ENCODE measurements around the gene BCAN.
"Not testable (repeated sequence)": the region's sequence is repeated elsewhere in the genome, so short reads cannot be mapped to it uniquely, and the experiment has no call there.

The BCAN gene

DNA sequence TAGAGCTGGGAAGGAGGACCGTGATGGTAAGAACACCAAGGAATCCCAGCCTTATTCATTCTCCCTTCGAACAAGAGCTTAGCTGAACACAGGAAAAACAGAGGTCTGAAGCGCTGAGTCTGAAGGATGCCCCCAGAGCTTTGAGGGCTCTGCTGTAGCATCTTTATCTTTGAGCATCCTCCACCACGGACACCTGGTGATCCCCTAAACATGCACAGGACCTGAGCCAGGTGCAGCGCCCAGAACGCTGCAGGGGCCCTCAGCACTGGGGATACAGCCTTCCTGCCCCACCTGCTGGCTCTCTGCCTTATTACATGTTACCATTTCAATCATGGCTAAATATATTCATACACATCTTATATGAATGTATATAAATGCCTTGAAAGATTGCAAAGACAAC, 32.9 kb upstream of the BCAN start:
- H4K8ac ChIP-seq (ENCODE audit: low read length), result peak overlapping the region; percentile 64
- H3K23ac ChIP-seq (ENCODE audit: low read length in 2 of 2), result no peak overlapping the region
- no peaks in the 10 kb centered on the region for H3K79me1 ChIP-seq (replicated peaks; ENCODE audit: low read length, poor library complexity, severe bottlenecking)
- peak overlapping the region; percentile 39 for H4K91ac ChIP-seq (ENCODE audit: low read length)
- no peak overlapping the region for H3K14ac ChIP-seq (ENCODE audit: low read length in 2 of 2)
- 47% methylated on average over 6 of the region's 6 CpGs for WGBS
- H3K4ac ChIP-seq (ENCODE audit: low read depth in 1 of 2, low read length in 2 of 2), result no peak overlapping the region
- H3K4me2 ChIP-seq (ENCODE audit: low read length, poor library complexity, severe bottlenecking), result no peak overlapping the region
- no peak overlapping the region for H3K4me3 ChIP-seq (ENCODE audit: insufficient read depth in 1 of 2, low read depth in 1 of 2, low read length in 2 of 2)
- no peaks in the 10 kb centered on the region for H3K36me3 ChIP-seq (ENCODE audit: control insufficient read depth in 1 of 2, insufficient read depth in 2 of 2, low read depth in 1 of 2, low read length in 2 of 2)
- H3K9ac ChIP-seq (ENCODE audit: low read length), result no peak overlapping the region
- DNase-seq, result peak; percentile 40
- H2BK12ac ChIP-seq (ENCODE audit: low read length in 2 of 2), result no peak overlapping the region
- H2BK5ac ChIP-seq (ENCODE audit: low read depth, low read length, poor library complexity, severe bottlenecking), result no peak overlapping the region
- no peaks in the 10 kb centered on the region for H3K9me3 ChIP-seq (ENCODE audit: control insufficient read depth, low read length)
- H3K18ac ChIP-seq (ENCODE audit: low read depth in 1 of 2, low read length in 2 of 2), result no peak overlapping the region
- H3K4me1 ChIP-seq (ENCODE audit: control insufficient read depth, insufficient read depth, low read depth, low read length), result no peaks in the 10 kb centered on the region
- H3K27me3 ChIP-seq (ENCODE audit: control insufficient read depth in 1 of 2, insufficient read depth in 1 of 2, low read length in 2 of 2), result peaks cover 12 to 23% of the 10 kb centered on the region in 2 experiments
- no peak overlapping the region for H2BK120ac ChIP-seq (ENCODE audit: low read depth, low read length)
- no peak overlapping the region for H2AK5ac ChIP-seq (ENCODE audit: low read length, severe bottlenecking)
- H2AFZ ChIP-seq (ENCODE audit: low read depth, low read length), result no peak overlapping the region
- H3K27ac ChIP-seq (ENCODE audit: low read length, poor library complexity, severe bottlenecking), result no peak overlapping the region
- H2BK15ac ChIP-seq (ENCODE audit: low read depth, poor library complexity, severe bottlenecking), result no peak overlapping the region

DNA sequence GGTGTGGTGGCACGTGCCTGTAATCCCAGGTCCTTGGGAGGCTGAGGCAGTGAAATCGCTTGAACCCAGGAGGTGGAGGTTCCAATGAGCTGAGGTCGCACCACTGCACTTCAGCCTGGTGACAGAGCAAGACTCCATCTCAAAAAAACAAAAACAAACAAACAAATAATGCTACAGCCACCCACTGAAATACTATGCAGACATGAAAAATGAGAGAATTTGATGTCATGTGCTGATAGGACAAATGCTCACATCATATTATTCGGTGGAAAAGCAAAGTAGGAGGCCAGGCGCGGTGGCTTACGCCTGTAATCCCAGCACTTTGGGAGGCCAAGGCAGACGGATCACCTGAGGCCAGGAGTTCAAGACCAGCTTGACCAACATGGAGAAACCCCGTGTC, 31.8 kb upstream of the BCAN start:
- not testable (repeated sequence) for H2BK5ac ChIP-seq (ENCODE audit: low read depth, low read length, poor library complexity, severe bottlenecking); H3K9me3 ChIP-seq (ENCODE audit: control insufficient read depth, low read length); H3K79me1 ChIP-seq (replicated peaks; ENCODE audit: low read length, poor library complexity, severe bottlenecking); H3K27ac ChIP-seq (ENCODE audit: low read length, poor library complexity, severe bottlenecking); H3K4ac ChIP-seq (ENCODE audit: low read depth in 1 of 2, low read length in 2 of 2); H4K8ac ChIP-seq (ENCODE audit: low read length); H2BK15ac ChIP-seq (ENCODE audit: low read depth, poor library complexity, severe bottlenecking); H3K9ac ChIP-seq (ENCODE audit: low read length); H2AFZ ChIP-seq (ENCODE audit: low read depth, low read length); H4K91ac ChIP-seq (ENCODE audit: low read length); H3K36me3 ChIP-seq (ENCODE audit: control insufficient read depth in 1 of 2, insufficient read depth in 2 of 2, low read depth in 1 of 2, low read length in 2 of 2); H3K4me3 ChIP-seq (ENCODE audit: insufficient read depth in 1 of 2, low read depth in 1 of 2, low read length in 2 of 2); H3K4me2 ChIP-seq (ENCODE audit: low read length, poor library complexity, severe bottlenecking); H3K18ac ChIP-seq (ENCODE audit: low read depth in 1 of 2, low read length in 2 of 2); H2BK12ac ChIP-seq (ENCODE audit: low read length in 2 of 2); DNase-seq; H3K4me1 ChIP-seq (ENCODE audit: control insufficient read depth, insufficient read depth, low read depth, low read length); H2BK120ac ChIP-seq (ENCODE audit: low read depth, low read length); H3K14ac ChIP-seq (ENCODE audit: low read length in 2 of 2); H2AK5ac ChIP-seq (ENCODE audit: low read length, severe bottlenecking); H3K23ac ChIP-seq (ENCODE audit: low read length in 2 of 2)
- H3K27me3 ChIP-seq (ENCODE audit: control insufficient read depth in 1 of 2, insufficient read depth in 1 of 2, low read length in 2 of 2), result peaks cover 14 to 23% of the 10 kb centered on the region in 2 experiments
- WGBS, result 91% methylated on average over 6 of the region's 9 CpGs

DNA sequence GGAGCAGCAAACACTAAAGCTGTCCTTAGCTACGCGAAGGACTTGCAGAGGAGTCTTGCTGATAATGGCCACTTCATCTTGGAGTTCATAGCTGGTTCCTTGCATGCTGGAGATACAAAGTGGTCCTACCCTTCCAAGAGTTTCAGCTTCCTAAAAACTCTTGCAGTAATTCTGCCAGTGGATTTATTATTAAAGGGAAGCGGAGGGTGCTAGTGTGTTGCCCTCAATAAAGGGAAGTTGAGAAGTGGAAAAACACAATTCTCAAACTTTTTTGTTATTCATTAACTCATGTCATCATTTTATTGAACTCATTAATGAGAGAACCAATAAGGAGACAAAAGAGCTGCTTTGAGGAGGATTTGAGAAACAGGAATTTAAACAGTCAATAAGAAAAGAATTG, 29.3 kb upstream of the BCAN start:
- H3K4me2 ChIP-seq (ENCODE audit: low read length, poor library complexity, severe bottlenecking), result no peak overlapping the region
- no peaks in the 10 kb centered on the region for H3K36me3 ChIP-seq (ENCODE audit: control insufficient read depth in 1 of 2, insufficient read depth in 2 of 2, low read depth in 1 of 2, low read length in 2 of 2)
- no peak overlapping the region for H3K4ac ChIP-seq (ENCODE audit: low read depth in 1 of 2, low read length in 2 of 2)
- H3K4me1 ChIP-seq (ENCODE audit: control insufficient read depth, insufficient read depth, low read depth, low read length), result no peaks in the 10 kb centered on the region
- H3K23ac ChIP-seq (ENCODE audit: low read length in 2 of 2), result no peak overlapping the region
- 50% methylated on average over 2 of the region's 3 CpGs for WGBS
- H2AK5ac ChIP-seq (ENCODE audit: low read length, severe bottlenecking), result no peak overlapping the region
- H2BK5ac ChIP-seq (ENCODE audit: low read depth, low read length, poor library complexity, severe bottlenecking), result no peak overlapping the region
- no peak overlapping the region for H4K91ac ChIP-seq (ENCODE audit: low read length)
- H3K9ac ChIP-seq (ENCODE audit: low read length), result no peak overlapping the region
- no peak overlapping the region for H3K14ac ChIP-seq (ENCODE audit: low read length in 2 of 2)
- H2BK120ac ChIP-seq (ENCODE audit: low read depth, low read length), result no peak overlapping the region
- H3K4me3 ChIP-seq (ENCODE audit: insufficient read depth in 1 of 2, low read depth in 1 of 2, low read length in 2 of 2), result no peak overlapping the region
- H3K9me3 ChIP-seq (ENCODE audit: control insufficient read depth, low read length), result no peaks in the 10 kb centered on the region
- no peak overlapping the region for H3K18ac ChIP-seq (ENCODE audit: low read depth in 1 of 2, low read length in 2 of 2)
- no peak overlapping the region for H4K8ac ChIP-seq (ENCODE audit: low read length)
- H2BK15ac ChIP-seq (ENCODE audit: low read depth, poor library complexity, severe bottlenecking), result no peak overlapping the region
- no peaks in the 10 kb centered on the region for H3K79me1 ChIP-seq (replicated peaks; ENCODE audit: low read length, poor library complexity, severe bottlenecking)
- H3K27me3 ChIP-seq (ENCODE audit: control insufficient read depth in 1 of 2, insufficient read depth in 1 of 2, low read length in 2 of 2), result peaks cover 31 to 32% of the 10 kb centered on the region in 2 experiments
- no peak overlapping the region for H2AFZ ChIP-seq (ENCODE audit: low read depth, low read length)
- no peak overlapping the region for H3K27ac ChIP-seq (ENCODE audit: low read length, poor library complexity, severe bottlenecking)
- DNase-seq, result no peak
- peak overlapping the region in 1 of 2 experiments; percentile 18 for H2BK12ac ChIP-seq (ENCODE audit: low read length in 2 of 2)

DNA sequence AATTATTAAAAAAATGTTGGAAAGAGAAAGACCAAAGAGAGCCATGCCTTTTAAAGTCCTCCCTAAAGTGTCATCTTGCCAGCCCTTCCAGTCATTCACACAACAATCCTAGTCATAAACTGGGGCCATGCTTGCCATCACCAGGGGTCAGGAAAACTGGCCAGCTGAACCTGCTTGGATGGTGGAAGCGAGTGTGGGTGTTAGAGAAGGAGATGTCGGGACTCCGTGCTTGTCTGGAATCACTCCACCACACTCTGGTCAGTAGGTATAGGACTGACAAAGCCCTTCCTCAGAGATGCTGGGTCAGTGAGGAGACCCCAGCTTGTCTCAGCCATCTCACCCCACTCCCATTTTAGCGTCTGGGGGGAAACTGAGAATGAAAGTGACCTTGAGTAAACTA, 26.0 kb upstream of the BCAN start:
- peak overlapping the region in 1 of 2 experiments; percentile 54 for H3K4ac ChIP-seq (ENCODE audit: low read depth in 1 of 2, low read length in 2 of 2)
- H3K27ac ChIP-seq (ENCODE audit: low read length, poor library complexity, severe bottlenecking), result no peak overlapping the region
- H4K91ac ChIP-seq (ENCODE audit: low read length), result peak overlapping the region; percentile 43
- H2BK15ac ChIP-seq (ENCODE audit: low read depth, poor library complexity, severe bottlenecking), result no peak overlapping the region
- H3K79me1 ChIP-seq (replicated peaks; ENCODE audit: low read length, poor library complexity, severe bottlenecking), result no peaks in the 10 kb centered on the region
- H2BK5ac ChIP-seq (ENCODE audit: low read depth, low read length, poor library complexity, severe bottlenecking), result no peak overlapping the region
- no peaks in the 10 kb centered on the region for H3K9me3 ChIP-seq (ENCODE audit: control insufficient read depth, low read length)
- DNase-seq, result peak; percentile 63
- H3K14ac ChIP-seq (ENCODE audit: low read length in 2 of 2), result peak overlapping the region in 1 of 2 experiments; percentile 26
- H3K18ac ChIP-seq (ENCODE audit: low read depth in 1 of 2, low read length in 2 of 2), result peak overlapping the region; percentile 40 to 81
- no peaks in the 10 kb centered on the region for H3K4me1 ChIP-seq (ENCODE audit: control insufficient read depth, insufficient read depth, low read depth, low read length)
- no CpG with 5 or more reads among the region's 4 CpGs for WGBS
- H2BK12ac ChIP-seq (ENCODE audit: low read length in 2 of 2), result peak overlapping the region in 1 of 2 experiments; percentile 96
- peak overlapping the region in 1 of 2 experiments; percentile 43 for H3K4me3 ChIP-seq (ENCODE audit: insufficient read depth in 1 of 2, low read depth in 1 of 2, low read length in 2 of 2)
- H3K27me3 ChIP-seq (ENCODE audit: control insufficient read depth in 1 of 2, insufficient read depth in 1 of 2, low read length in 2 of 2), result peaks cover 53 to 54% of the 10 kb centered on the region in 2 experiments
- no peaks in the 10 kb centered on the region for H3K36me3 ChIP-seq (ENCODE audit: control insufficient read depth in 1 of 2, insufficient read depth in 2 of 2, low read depth in 1 of 2, low read length in 2 of 2)
- no peak overlapping the region for H2AK5ac ChIP-seq (ENCODE audit: low read length, severe bottlenecking)
- H3K23ac ChIP-seq (ENCODE audit: low read length in 2 of 2), result no peak overlapping the region
- no peak overlapping the region for H3K9ac ChIP-seq (ENCODE audit: low read length)
- peak overlapping the region; percentile 79 for H2BK120ac ChIP-seq (ENCODE audit: low read depth, low read length)
- no peak overlapping the region for H2AFZ ChIP-seq (ENCODE audit: low read depth, low read length)
- no peak overlapping the region for H3K4me2 ChIP-seq (ENCODE audit: low read length, poor library complexity, severe bottlenecking)
- peak overlapping the region; percentile 75 for H4K8ac ChIP-seq (ENCODE audit: low read length)
